Measurements from ENCODE around the gene PARD3B.

Gene PARD3B

DNA sequence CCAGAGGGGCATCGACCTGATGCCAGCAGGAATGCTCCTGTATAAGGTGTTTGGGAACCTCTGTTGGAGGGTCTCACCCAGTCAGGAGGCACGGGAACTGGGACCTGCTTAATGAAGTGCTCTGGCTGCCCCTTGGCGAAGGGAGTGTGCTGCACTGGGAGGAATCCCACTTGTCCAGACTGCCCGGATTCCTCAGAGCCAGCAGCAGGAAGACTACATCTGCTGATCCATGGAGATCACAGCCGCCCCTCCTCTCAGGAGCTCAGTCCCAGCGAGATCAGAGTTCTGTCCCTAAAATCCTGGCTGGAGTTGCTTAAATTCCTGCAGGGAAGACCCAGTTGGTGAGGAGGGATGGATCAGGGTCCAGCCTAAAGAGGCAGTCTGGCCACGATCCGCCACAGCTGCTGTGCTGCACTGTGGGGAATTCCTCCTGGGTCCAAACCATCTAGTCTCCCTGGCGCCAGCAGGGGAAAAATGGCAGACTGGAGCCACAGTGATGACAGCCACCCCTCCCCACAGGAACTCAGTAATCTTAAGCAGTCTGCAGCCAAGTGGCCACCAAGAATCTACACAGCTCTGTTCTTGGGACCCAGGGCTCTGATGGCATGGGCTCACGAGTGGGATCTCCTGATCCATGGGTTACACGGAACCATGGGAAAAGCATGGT lies 1060.5 kb downstream of the PARD3B start:
- no peak for DNase-seq

DNA sequence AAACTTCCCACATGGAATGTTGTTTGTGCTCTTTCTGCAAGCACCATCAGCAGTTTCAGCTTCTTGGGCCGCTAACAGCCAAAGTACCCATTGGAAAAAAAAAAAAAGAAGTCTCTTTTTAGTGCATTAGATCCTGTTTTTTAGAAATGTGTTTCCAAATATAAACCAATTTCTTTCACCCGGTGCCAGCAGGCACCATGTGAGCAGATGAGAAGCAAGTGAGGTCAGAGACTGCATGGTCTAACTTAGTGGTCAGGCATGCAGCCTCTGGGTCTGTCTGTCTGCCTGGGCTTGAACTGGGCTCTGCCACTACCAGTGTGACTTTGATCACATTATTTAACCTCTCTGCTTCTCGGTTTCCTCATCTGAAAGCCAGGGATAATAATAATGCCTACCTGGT lies 1061.9 kb downstream of the PARD3B start:
- no peak for DNase-seq

DNA sequence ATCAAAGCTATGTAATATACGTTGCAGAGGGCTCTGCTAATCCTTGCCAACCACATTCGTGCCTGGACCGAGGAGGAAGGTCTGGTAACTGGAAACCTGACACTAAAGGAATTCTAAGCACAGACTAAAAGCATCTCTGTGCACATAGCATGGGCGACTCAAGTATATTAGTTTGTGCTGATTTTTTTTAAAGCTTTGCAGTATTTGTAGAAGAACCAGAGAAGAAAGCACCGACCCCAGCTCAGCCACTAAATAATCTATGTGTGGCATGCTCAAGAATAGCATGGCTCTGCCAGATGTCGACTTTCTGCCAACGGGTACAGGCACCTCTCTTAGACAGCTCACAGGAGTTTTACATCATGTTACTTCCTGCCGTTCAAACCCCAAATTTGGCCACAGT lies 1063.8 kb downstream of the PARD3B start:
- DNase-seq, result no peak

DNA sequence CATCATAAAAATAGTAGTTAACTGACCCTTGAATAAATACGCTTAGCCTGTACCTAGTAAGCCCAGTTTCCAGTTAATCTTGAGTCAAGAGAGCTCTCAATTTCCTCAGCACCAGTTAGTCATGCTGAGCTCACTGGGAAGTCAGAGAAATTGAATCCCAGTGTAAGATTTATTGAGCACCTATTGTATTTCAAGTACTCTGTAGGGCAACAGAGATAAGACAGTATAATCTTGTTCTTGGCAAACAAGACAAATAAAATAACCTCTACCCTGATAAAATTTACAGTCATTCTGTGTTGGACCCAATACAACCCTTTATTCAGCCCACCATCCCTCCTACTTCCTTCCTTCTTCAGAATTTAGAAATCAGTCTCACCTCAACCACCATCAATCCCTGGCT lies 1065.2 kb downstream of the PARD3B start:
- no peak for DNase-seq

DNA sequence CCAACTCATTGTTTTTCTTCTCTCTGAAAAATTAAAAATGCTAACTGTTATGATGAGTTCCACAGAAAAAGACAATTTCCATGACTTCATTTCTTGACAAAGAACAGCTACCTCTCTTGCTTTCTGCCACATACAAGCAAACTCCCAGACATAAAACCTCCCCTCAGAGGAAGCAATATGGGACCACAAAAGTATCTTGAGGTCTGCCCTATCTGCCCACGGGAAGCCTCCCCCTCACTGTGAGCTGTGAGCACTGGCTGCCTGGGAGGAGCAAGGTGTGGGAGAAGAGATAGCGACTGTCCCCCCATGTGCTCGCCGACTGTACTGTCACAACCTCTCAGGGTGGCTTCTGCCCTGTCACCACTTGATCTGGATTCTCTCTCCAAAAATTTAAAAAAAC lies 1067.4 kb downstream of the PARD3B start:
- peak; percentile 34 to 37 for DNase-seq

DNA sequence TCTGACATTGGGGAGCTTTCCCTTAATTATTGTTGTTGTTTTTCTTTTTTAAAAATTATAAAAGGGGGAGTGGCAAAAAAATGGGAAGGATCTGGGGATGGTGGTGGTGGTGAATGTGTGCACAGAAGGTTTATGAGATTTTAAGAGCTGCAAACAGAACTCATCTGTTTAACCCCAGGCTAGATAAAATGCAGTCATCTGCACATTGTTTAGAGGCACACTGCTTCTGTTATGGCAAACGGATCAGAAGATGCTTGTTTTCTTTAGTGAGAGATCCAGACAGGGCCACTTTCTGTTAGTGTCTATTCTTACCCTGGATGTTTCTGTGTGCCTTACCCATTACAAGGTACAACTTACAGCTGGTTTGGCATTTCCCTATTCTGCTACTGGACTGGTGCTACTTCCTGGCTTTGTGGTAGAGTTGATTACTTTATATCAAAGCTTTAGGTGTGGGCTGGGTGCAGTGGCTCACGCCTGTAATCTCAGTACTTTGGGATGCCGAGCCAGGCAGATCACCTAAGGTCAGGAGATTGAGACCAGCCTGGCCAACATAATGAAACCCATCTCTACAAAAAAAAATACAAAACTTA lies 1068.8 kb downstream of the PARD3B start:
- DNase-seq, result no peak

DNA sequence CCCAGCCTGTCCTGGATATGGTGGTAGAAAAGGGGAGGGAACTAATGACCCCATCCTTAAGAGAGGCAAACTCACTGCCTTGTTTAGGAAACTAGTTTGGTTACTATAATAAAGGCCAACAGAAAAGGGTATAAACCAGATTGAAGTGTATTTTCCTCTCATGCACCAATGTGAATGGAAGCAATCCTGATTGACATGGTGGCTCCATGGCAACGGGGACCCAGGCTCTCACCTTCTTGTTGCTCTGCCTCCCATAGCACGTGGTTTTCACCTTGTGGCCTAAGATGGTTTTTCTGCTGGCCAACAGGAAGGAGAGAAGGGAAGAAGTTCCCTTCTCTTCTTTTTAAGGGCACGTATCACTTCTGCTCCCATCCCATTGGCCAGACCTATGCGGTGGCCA lies 1069.7 kb downstream of the PARD3B start:
- no peak for DNase-seq

DNA sequence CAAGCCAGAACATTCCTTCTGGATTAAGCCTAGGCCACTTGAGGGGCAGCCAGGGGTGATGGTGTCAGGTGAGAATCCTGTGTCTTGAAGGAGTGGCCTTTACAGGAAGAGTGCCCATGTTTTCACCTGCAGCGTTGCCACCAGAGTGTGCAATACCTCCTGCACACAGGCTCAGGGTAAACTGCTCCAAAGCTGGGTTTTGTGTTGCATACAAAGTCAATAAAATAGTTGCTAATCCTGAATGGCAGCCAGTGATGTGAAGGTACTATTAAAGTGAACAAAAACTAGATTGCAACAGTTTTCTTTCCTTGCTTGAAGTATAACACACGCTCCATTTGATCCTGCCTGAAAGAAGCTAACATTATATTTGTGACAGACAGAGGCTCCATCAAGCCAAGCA lies 1072.6 kb downstream of the PARD3B start:
- DNase-seq, result no peak

DNA sequence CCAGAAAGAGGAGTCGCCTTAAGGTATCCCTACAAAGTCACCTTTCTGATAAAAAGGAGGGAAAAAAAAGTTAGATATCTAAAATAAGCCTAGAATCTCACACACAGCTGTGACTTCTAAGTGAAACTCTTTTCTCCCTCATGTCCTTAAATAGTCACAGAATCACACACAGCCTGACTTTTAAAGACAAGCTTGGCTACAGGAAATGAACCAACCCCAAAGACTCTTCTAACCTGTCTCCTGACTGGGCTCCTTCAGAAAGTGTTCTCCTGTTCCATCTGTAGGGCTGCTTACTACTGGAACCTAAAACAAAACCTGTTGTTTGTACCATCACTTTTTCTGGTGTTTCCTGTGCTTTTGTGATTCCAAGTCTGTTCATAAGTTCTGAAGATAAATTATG lies 1074.3 kb downstream of the PARD3B start:
- DNase-seq, result no peak

DNA sequence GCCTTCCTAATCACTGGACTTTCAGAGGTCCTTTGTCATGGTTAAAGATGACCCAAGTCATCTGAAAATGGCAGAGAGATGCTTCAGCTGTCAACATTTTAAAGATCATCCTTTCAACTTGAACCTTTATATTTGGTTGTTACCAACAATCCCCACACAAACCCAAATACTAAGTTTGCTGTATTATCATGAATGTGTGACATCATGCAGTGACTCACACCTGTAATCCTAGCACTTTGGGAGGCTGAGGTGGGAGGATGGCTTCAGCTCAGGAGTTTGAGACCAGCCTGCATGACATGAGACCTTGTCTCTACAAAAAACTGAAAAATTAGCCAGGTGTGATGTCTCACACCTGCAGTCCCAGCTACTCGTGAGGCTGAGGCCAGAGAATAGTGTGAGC lies 1081.8 kb downstream of the PARD3B start:
- DNase-seq, result no peak

DNA sequence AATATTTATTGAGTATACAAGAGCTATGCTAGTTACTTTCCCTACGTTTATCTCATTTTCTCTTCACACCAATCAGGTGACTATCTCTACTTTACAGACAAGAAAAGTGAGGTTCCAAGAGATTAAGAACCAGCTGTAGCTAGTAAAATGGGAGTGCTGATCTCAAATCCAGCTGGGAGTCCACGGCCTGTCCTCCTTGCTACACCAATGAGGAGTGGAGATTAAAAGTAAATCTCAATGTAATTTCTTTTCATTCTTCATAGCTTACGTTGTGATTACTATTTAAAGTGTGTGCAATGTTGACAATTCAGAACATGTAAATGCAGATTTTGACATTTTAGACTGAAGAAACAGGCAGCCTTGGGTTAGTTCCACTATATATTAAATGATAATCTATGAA lies 1083.1 kb downstream of the PARD3B start:
- no peak for DNase-seq

DNA sequence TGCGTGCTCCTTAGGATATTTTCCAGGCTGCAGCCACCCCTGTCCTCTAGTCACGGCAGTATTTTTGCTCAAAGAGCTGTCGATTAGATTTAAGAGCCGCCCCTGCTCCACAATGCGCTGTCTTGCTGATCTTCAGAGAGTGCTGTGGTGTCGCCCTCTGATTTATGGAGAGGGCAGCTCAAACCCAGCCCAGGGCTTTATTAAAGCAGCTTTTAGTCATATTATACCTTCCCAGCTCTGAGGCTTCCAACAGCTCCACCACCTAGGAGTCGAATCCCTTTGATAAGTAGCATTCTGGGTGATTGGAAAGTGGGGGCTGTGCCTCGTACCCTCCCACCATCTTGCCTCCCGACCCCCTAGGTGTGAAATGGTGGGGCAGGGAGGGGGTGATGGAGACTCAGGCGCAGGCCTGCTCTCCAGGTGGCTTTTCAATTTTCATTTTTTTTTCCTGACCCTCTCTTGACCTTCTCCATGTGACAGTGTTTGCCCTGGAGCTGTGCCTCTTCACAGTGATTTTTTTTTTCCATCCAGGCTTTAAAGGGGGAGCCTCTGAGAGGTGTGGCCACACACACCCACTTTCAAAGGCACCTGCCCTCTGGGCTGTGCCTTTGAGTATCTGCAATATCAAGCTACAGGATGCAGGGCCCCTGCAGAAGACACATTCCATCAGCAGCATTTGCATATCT lies 1084.0 kb downstream of the PARD3B start:
- no peak for DNase-seq

DNA sequence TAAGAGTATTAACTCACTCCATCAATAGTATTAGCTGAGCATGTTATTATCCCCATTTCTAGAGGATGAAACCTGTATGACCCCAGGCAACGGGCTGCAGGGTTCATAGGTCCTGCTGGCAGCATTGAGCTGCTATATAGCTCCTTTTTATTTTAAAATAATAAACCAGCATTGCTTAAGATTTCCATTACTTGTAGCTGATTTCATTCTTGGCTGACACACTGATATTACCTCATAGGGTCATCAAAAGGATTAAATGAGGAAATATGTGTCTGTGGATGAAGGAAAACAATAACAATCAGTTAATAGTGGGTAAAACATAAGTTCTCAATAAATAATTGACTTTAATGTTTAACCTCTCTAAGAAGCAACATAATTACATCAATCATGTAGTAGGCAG lies 1088.7 kb downstream of the PARD3B start:
- no peak for DNase-seq

DNA sequence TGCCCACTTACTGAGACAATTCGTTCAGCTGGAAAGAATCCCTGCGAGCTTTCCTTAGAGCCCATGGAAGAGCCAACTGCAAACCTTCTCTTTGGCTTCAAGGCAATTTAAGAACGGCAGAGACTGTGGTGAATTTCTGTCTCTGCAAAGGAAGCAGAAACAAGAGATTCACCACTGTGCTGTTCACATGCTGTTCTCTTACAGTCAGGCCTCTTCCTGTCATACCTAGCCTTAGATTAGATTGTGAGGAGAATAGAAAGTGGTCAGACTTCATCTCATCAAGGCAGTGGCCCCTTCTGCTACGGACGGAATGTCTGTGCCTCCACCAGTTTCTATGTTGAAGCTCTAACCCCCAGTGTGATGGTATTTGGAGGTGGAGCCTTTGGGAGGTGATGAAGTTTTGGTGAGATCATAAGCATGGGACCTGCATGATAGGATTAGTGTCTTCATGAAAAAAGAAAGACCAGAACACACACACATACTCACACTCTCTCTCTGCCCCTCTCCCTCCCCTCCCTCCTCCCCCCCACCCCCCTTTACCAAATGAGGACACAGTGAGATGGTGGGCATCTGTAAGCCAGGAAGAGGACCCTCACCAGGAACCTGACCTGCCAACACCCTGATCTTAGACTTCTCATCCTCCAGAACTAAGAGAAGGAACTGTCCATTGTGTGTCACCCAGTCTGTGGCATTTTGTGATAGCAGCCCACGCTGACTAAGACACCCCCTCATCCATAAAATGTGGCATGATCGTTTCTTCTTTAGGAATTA lies 1091.5 kb downstream of the PARD3B start:
- no peak for DNase-seq

DNA sequence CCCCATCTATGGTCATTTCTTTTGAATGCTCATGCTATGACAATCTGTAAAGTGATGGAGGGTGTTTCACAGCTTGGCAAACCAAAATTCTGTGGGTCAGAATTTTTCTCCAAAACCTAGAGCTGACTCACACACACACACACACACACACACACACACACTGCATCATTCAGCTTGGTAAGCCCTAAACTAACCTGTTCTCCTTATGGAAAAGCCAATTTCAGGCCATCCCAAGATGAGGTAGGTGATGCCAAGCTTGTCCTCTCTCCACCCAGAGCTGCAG lies 1092.0 kb downstream of the PARD3B start:
- no peak for DNase-seq

DNA sequence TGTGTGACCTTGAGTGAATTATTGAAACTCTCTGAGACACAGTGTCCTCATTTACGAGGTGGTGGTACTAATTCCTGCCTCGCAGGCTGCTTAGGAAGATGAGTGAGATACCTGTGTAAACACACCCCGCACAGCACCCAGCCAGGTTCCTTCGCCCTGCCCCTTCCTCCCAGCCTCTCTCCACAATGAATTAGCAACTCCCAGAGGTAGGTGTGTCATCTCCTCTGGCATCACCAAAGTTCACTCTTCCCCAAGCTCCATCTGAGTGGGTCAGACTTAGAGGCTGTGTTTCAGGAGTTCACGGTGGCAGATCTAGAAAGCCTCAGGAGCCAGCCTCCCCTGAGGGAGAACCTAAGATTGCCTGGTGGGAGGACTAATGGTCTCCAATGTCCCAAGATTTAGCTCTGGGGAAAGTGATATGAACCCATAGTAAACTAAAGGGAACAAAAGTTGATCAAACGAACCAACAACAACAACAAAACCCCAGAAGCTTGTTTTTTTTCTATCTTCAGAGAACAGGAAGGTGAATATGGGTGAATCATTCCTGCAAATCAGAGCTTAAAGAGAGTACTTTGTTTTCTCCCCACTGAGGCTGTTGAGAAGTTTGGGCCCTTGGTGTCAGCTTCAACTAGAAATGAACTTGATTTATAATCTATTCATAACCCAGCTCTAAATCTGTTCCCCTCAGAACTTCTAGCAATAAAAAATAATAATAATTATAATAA lies 1092.7 kb downstream of the PARD3B start:
- DNase-seq, result no peak

DNA sequence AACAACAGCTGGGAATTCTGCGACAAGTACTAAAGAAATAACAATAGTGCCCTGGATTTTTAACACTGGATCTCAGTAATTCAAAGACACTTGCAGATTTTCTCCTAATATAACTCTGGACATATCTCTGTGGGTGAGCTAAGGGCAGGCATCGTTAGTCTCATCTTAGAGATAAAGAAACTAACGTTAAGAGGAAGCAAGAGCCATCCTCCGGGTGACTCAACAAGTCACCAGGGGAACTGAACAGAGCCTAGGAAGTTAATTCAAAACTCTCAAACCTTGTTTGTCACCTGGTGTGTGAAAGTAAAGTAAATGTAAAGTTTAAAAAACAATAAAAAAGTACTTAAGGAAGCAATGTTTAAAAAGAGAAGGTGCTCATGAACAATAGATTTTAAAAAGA lies 1095.4 kb downstream of the PARD3B start:
- no peak for DNase-seq

DNA sequence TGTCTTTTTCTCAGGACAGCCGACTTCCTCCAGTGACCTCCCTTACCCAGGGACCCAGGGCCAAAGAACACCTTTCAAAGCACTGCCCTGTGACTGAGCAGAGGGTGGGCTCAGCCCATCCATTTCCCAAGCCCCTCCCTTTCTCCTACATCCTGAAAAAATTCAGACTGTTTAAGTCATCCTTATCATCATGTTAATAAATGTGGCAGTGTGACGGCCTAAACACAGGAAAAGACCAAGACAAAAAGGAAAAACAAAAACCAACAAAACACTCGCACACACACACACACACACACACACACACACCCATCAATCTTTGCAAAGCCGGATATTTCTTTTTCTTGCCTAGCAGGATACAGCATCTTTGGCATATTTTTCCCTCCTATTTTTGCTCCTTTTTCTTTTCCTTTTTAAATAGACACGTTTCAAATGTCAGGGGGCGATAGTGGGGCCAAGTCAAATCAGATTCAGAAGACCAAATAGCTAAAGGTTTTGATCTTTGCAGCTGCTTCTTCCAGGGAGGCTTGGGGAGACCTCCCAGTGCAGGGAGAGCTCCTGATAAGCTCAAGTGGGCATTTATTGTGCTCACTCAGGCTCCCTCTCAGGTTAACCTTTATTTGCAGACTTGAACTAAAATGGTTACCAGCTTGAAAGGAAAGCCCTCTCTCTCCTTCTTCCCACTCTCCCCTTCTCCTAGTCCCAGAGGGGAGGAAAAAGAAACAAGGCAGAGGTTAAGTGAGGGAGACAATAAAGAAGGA lies 1097.5 kb downstream of the PARD3B start:
- no peak for DNase-seq

DNA sequence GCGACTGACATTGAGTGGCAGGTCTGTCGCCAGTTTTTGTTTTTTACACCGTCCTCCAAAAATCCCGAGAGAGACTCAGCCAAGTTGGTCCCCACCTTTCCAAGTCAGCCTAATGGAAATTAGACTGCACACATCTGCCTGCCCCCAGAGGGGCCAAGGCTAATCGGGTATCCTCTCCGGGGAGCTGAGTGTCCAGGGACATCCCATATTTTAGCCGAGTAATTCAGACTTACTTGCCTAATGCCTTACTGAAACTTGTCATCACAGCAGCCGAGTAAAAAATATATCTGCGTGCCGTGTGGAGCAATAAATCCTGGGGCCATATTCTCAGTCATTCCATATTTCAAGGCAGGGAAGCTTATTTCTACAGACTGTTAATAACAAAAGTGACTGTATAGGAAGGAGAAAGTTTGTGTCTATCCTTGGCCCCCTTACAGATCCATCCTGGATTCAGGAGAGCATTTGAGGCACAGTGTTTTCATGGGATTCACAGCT lies 1098.2 kb downstream of the PARD3B start:
- no peak for DNase-seq

DNA sequence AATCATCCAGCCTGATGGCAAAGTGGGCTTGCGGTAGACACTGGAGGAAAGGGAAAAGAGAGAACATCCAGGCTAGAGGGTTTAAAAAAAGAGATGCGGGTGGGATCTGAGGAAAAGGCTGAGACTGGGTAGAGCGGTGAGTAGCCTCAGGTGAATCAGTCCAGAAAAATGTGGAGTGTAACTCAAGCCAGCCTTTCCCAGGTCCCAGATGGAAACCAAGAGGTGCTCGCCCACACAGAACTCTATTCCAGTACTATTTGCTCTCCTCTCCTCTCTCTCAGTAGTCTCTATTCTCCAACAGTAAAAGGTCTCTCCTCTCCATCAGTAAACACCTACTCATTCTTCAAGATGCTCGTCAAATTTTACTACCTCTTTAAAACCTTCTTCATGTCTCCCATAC lies 1098.7 kb downstream of the PARD3B start:
- no peak for DNase-seq

DNA sequence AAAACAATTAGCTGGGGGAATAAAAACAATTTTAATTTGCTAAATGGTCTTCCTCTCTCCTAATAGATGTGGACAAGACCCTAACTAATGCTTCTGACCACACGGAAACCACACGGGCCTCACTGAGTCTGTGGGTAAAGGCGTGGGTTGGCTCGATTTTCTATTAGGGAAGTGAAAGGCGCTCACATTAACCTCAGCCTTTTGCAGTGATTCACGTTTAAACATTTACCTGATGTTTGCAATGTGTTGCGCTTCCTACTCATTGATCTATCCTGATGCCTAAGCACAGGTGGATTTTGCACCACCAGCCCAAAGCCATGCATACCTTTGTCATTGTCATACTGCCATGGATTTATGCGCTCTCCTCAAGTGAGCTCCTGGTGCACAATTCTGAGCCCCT lies 1101.4 kb downstream of the PARD3B start:
- no peak for DNase-seq

DNA sequence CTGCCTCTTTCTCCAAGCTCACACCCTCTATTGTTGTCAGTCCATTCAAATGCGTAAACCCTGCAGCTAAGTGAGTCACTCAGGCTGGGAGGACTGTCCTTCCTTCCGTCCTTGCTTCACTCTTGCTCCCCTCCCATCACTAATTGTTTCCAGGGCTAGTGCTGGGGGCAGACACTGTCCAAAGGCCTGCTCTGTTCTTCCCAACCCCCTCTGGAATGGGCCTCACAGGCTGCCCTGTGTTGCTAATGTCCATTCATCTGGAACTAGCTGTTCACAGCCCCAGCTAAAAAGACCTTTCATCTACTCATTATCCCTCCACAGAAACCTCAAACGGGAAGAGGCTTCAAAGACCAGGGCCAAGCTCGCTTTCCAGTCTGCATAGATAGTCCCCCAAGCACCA lies 1105.2 kb downstream of the PARD3B start:
- DNase-seq, result no peak

Data from stimulated activated CD4-positive, alpha-beta T cell treated with anti-CD3 and anti-CD28 coated beads, Interleukin-2, amount 100 ng/mL, for 48 hours (primary cell).